ENCODE results near the gene LRRC8D.

Gene LRRC8D

DNA sequence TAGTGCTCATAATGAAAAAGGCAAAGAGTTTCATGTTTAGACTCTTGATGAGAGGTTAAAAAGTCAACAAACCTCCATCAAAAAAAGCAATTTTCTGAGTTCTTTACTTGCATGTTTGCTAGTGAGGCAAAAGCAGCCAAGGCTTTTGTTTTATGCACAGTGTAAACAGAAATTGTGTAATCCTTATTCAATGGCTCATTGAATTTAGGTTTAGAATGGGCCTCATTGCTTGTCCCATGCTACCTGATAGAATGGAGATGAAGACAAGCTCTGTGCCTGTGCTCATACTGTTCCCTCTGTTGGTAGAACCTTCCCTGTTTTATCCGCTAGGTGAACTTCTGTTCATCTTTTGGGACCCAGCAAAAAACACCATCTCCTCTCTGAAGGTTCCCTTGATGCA is 10.0 kb upstream of the LRRC8D start:
- no peak overlapping the region for H3K4me2 ChIP-seq (ENCODE audit: low read depth, low read length, poor library complexity, severe bottlenecking)
- no peak for TF ChIP-seq EZH2phosphoT487 (conservative IDR thresholded peaks at IDR 0.05; ENCODE audit: low read length)
- TF ChIP-seq, protein P1, sequence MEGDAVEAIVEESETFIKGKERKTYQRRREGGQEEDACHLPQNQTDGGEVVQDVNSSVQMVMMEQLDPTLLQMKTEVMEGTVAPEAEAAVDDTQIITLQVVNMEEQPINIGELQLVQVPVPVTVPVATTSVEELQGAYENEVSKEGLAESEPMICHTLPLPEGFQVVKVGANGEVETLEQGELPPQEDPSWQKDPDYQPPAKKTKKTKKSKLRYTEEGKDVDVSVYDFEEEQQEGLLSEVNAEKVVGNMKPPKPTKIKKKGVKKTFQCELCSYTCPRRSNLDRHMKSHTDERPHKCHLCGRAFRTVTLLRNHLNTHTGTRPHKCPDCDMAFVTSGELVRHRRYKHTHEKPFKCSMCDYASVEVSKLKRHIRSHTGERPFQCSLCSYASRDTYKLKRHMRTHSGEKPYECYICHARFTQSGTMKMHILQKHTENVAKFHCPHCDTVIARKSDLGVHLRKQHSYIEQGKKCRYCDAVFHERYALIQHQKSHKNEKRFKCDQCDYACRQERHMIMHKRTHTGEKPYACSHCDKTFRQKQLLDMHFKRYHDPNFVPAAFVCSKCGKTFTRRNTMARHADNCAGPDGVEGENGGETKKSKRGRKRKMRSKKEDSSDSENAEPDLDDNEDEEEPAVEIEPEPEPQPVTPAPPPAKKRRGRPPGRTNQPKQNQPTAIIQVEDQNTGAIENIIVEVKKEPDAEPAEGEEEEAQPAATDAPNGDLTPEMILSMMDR (IDR thresholded peaks at IDR 0.05; ENCODE audit: insufficient read depth, low read length, poor library complexity, severe bottlenecking), result no peak

GRCh38 chr1:89812992-89813391 is 7.8 kb upstream of the LRRC8D start:
- Histone ChIP-seq H3K27ac (ENCODE audit: low read depth, low read length) (no peak overlapping the region), H3K36me3 (ENCODE audit: low read length) (no peaks in the 10 kb centered on the region), H3K27me3 (ENCODE audit: low read length) (no peaks in the 10 kb centered on the region), H3K9ac (ENCODE audit: low read length) (no peak overlapping the region), H3K9me2 (replicated peaks; ENCODE audit: insufficient read depth, low read length) (no peaks in the 10 kb centered on the region), H3K4me2 (ENCODE audit: low read depth, low read length, poor library complexity, severe bottlenecking) (no peak overlapping the region), H3K4me3 (ENCODE audit: insufficient read depth, low read length, poor library complexity, severe bottlenecking) (no peak overlapping the region), H3K9me3 (ENCODE audit: insufficient read depth, low read length) (no peaks in the 10 kb centered on the region), H4K20me1 (ENCODE audit: low read depth, low read length) (no peaks in the 10 kb centered on the region), H2AFZ (ENCODE audit: low read depth, low read length, severe bottlenecking) (no peak overlapping the region), H3F3A (ENCODE audit: insufficient read depth) (no peaks in the 10 kb centered on the region), H3K79me2 (ENCODE audit: insufficient read depth, low read length) (no peaks in the 10 kb centered on the region)
- no peak for TF ChIP-seq EZH2phosphoT487 (conservative IDR thresholded peaks at IDR 0.05; ENCODE audit: low read length)
- TF ChIP-seq, protein P1 (IDR thresholded peaks at IDR 0.05; ENCODE audit: insufficient read depth, low read length, poor library complexity, severe bottlenecking), result no peak

More for the DNA sequence above, 10.0 kb upstream of the LRRC8D start:
- Histone ChIP-seq H3K27ac (ENCODE audit: low read depth, low read length) (no peak overlapping the region), H3F3A (ENCODE audit: insufficient read depth) (no peaks in the 10 kb centered on the region), H3K9me3 (ENCODE audit: insufficient read depth, low read length) (no peaks in the 10 kb centered on the region), H4K20me1 (ENCODE audit: low read depth, low read length) (no peaks in the 10 kb centered on the region), H2AFZ (ENCODE audit: low read depth, low read length, severe bottlenecking) (no peak overlapping the region), H3K27me3 (ENCODE audit: low read length) (no peaks in the 10 kb centered on the region), H3K9ac (ENCODE audit: low read length) (no peak overlapping the region), H3K36me3 (ENCODE audit: low read length) (no peaks in the 10 kb centered on the region), H3K4me3 (ENCODE audit: insufficient read depth, low read length, poor library complexity, severe bottlenecking) (no peak overlapping the region), H3K9me2 (replicated peaks; ENCODE audit: insufficient read depth, low read length) (no peaks in the 10 kb centered on the region), H3K79me2 (ENCODE audit: insufficient read depth, low read length) (no peaks in the 10 kb centered on the region)

DNA sequence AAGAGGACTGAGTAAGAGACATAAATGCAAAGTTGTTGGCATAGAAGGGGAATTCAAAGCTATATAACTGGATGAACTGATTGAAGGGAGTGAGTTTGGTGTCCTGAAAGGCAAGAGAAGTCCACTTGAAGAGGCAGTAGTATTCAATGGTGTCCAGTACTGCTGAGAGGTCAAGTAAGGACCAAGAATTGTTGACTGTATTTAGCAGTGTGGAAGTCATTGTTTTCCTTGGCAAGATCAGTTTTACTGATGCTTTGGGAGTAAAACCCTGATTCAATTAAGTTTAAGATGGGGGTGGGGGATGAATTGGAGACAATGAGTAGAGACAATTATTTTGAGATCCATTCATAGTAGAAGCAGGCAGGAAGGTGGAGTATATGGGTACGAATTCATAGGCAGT is 5.8 kb upstream of the LRRC8D start:
- no peaks in the 10 kb centered on the region for H3K9me3 ChIP-seq (ENCODE audit: insufficient read depth, low read length)
- H3K4me2 ChIP-seq (ENCODE audit: low read depth, low read length, poor library complexity, severe bottlenecking), result no peak overlapping the region
- peaks cover 6% of the 10 kb centered on the region; the same call in 1 of the 2 replicates for H3K79me2 ChIP-seq (ENCODE audit: insufficient read depth, low read length)
- H3F3A ChIP-seq (ENCODE audit: insufficient read depth), result no peaks in the 10 kb centered on the region
- no peaks in the 10 kb centered on the region for H3K27me3 ChIP-seq (ENCODE audit: low read length)
- H3K9ac ChIP-seq (ENCODE audit: low read length), result no peak overlapping the region
- no peak for TF ChIP-seq EZH2phosphoT487 (conservative IDR thresholded peaks at IDR 0.05; ENCODE audit: low read length)
- TF ChIP-seq, protein P1 (IDR thresholded peaks at IDR 0.05; ENCODE audit: insufficient read depth, low read length, poor library complexity, severe bottlenecking), result no peak
- H3K27ac ChIP-seq (ENCODE audit: low read depth, low read length), result no peak overlapping the region
- no peaks in the 10 kb centered on the region for H4K20me1 ChIP-seq (ENCODE audit: low read depth, low read length)
- H3K4me3 ChIP-seq (ENCODE audit: insufficient read depth, low read length, poor library complexity, severe bottlenecking), result no peak overlapping the region
- H3K36me3 ChIP-seq (ENCODE audit: low read length), result no peaks in the 10 kb centered on the region
- H2AFZ ChIP-seq (ENCODE audit: low read depth, low read length, severe bottlenecking), result no peak overlapping the region
- no peaks in the 10 kb centered on the region for H3K9me2 ChIP-seq (replicated peaks; ENCODE audit: insufficient read depth, low read length)

All from SU-DHL-6 (cell line).